ENCODE results near the gene LYSMD1.
"Not testable (repeated sequence)": the region's sequence is repeated elsewhere in the genome, so short reads cannot be mapped to it uniquely, and the experiment has no call there.

DNA sequence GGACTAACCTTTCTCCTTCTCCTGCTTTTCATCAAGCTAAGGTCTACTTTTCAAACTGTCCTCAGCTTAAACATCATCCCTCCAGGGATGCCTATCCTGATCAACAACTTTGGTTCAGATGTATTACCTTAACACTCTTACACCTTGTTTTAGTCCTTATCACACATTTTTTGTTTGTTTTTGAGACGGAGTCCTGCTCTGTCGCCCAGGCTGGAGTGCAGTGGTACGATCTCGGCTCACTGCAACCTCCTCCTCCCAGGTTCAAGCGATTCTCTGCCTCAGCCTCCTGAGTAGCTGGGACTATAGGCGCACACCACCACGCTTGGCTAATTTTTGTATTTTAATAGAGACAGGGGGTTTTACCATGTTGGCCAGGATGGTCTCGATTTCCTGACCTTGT lies 23.0 kb upstream of the LYSMD1 start:
- TF ChIP-seq CREB5 (CRISPR knock-in tag; IDR thresholded peaks at IDR 0.05; ENCODE audit: low read depth); ESRRG (CRISPR knock-in tag; IDR thresholded peaks at IDR 0.05); GLIS3 (CRISPR knock-in tag; IDR thresholded peaks at IDR 0.05); CSRNP3 (CRISPR knock-in tag; IDR thresholded peaks at IDR 0.05); ZFP30 (CRISPR knock-in tag; IDR thresholded peaks at IDR 0.05); RARB (CRISPR knock-in tag; IDR thresholded peaks at IDR 0.05); CSDC2 (CRISPR knock-in tag; IDR thresholded peaks at IDR 0.05); POU6F1 (CRISPR knock-in tag; IDR thresholded peaks at IDR 0.05; ENCODE audit: borderline replicate concordance, low read depth); ZNF70 (CRISPR knock-in tag; IDR thresholded peaks at IDR 0.05); ARNTL (CRISPR knock-in tag; IDR thresholded peaks at IDR 0.05; ENCODE audit: borderline replicate concordance, low read depth); PPARA (CRISPR knock-in tag; IDR thresholded peaks at IDR 0.05; ENCODE audit: borderline replicate concordance); TOX (CRISPR knock-in tag; IDR thresholded peaks at IDR 0.05; ENCODE audit: borderline replicate concordance): not testable (repeated sequence)
- TF ChIP-seq, protein P1, sequence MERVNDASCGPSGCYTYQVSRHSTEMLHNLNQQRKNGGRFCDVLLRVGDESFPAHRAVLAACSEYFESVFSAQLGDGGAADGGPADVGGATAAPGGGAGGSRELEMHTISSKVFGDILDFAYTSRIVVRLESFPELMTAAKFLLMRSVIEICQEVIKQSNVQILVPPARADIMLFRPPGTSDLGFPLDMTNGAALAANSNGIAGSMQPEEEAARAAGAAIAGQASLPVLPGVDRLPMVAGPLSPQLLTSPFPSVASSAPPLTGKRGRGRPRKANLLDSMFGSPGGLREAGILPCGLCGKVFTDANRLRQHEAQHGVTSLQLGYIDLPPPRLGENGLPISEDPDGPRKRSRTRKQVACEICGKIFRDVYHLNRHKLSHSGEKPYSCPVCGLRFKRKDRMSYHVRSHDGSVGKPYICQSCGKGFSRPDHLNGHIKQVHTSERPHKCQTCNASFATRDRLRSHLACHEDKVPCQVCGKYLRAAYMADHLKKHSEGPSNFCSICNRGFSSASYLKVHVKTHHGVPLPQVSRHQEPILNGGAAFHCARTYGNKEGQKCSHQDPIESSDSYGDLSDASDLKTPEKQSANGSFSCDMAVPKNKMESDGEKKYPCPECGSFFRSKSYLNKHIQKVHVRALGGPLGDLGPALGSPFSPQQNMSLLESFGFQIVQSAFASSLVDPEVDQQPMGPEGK (CRISPR knock-in tag; IDR thresholded peaks at IDR 0.05; ENCODE audit: borderline replicate concordance), result not testable (repeated sequence)

Measured in SK-N-SH treated with all-trans-retinoic acid at 6 μM for 48 hours (cell line).